Measurements from ENCODE around the gene HDAC9.

DNA sequence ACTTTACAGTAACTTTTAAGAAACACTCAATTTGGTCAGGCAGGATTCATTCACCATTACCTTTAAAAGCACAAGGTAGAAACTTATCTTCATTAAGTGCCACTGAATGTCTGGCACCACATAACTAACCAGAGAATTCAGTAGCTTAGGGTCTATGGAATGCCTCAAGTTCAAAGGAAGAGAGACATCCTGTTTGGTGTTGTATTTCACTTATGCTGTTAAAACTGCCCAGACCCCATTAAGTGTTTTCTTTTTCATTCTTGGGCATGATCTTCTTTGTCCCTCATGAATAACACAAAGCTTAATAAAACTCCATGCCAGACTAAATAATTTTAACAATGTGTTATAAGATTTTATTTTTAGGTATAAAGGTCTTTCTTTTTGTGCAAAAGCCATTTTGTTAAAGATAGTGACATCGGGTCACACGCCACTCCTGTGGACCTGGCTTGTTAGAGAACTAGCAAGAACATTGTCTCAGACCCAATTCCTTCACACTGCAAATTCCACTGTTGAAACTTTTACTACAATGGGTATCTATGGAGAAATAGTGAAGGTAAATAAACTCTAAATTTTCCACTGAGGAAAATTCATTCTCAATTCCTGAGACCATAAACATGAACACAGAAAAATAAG is 400.9 kb downstream of the HDAC9 start:
- TF ChIP-seq, protein P1, sequence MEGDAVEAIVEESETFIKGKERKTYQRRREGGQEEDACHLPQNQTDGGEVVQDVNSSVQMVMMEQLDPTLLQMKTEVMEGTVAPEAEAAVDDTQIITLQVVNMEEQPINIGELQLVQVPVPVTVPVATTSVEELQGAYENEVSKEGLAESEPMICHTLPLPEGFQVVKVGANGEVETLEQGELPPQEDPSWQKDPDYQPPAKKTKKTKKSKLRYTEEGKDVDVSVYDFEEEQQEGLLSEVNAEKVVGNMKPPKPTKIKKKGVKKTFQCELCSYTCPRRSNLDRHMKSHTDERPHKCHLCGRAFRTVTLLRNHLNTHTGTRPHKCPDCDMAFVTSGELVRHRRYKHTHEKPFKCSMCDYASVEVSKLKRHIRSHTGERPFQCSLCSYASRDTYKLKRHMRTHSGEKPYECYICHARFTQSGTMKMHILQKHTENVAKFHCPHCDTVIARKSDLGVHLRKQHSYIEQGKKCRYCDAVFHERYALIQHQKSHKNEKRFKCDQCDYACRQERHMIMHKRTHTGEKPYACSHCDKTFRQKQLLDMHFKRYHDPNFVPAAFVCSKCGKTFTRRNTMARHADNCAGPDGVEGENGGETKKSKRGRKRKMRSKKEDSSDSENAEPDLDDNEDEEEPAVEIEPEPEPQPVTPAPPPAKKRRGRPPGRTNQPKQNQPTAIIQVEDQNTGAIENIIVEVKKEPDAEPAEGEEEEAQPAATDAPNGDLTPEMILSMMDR (IDR thresholded peaks at IDR 0.05), result no peak
- TF ChIP-seq POLR2A (IDR thresholded peaks at IDR 0.05), result no peak

Data from vagina (tissue), 2 donors.